Measurements from ENCODE around the gene P2RY11.

P2RY11 gene

GRCh38 chr19:10141973-10142372 lies 30.5 kb downstream of the P2RY11 start:
- Mint-ChIP-seq H3K4me1 (peaks cover 27% of the 10 kb centered on the region), H3K9me3 (no peaks in the 10 kb centered on the region), H3K36me3 (ENCODE audit: insufficient read depth) (peaks cover 43% of the 10 kb centered on the region), H3K27me3 (no peaks in the 10 kb centered on the region), H3K4me3 (peak overlapping the region; percentile 71), H3K27ac (ENCODE audit: low read depth) (peak overlapping the region; percentile 95)
- ATAC-seq (replicated peaks; ENCODE audit: extremely low read depth, poor library complexity, severe bottlenecking) = no peak
- DNase-seq (ENCODE audit: low spot score in 2 of 2) = no peak

GRCh38 chr19:10142701-10143375 lies 31.3 kb downstream of the P2RY11 start:
- Mint-ChIP-seq H3K27ac (ENCODE audit: low read depth) (peak overlapping the region; percentile 95), H3K36me3 (ENCODE audit: insufficient read depth) (peaks cover 48% of the 10 kb centered on the region), H3K27me3 (no peaks in the 10 kb centered on the region), H3K4me3 (peak overlapping the region; percentile 71), H3K9me3 (no peaks in the 10 kb centered on the region), H3K4me1 (peaks cover 27% of the 10 kb centered on the region)
- peak; percentile 28 to 36 for DNase-seq (ENCODE audit: low spot score in 2 of 2)
- ATAC-seq (replicated peaks; ENCODE audit: extremely low read depth, poor library complexity, severe bottlenecking) = peak; percentile 99

- H3K9me3 Mint-ChIP-seq = no peaks in the 10 kb centered on the region
- H3K27ac Mint-ChIP-seq (ENCODE audit: low read depth) = peak overlapping the region; percentile 95
- DNase-seq (ENCODE audit: low spot score in 2 of 2) (no peak), ATAC-seq (replicated peaks; ENCODE audit: extremely low read depth, poor library complexity, severe bottlenecking) (peak; percentile 10)
- no peak overlapping the region for H3K4me3 Mint-ChIP-seq
- no peaks in the 10 kb centered on the region for H3K27me3 Mint-ChIP-seq
- H3K36me3 Mint-ChIP-seq (ENCODE audit: insufficient read depth) = peaks cover 55% of the 10 kb centered on the region
- H3K4me1 Mint-ChIP-seq = peaks cover 27% of the 10 kb centered on the region
These were observed 32.2 kb downstream of the P2RY11 start for GRCh38 chr19:10143681-10144080.

- H3K27me3 Mint-ChIP-seq = no peaks in the 10 kb centered on the region
- no peak overlapping the region for H3K4me3 Mint-ChIP-seq
- peaks cover 58% of the 10 kb centered on the region for H3K36me3 Mint-ChIP-seq (ENCODE audit: insufficient read depth)
- H3K27ac Mint-ChIP-seq (ENCODE audit: low read depth) = peak overlapping the region; percentile 95
- no peaks in the 10 kb centered on the region for H3K9me3 Mint-ChIP-seq
- DNase-seq (ENCODE audit: low spot score in 2 of 2) = no peak
- ATAC-seq (replicated peaks; ENCODE audit: extremely low read depth, poor library complexity, severe bottlenecking) = no peak
- peaks cover 27% of the 10 kb centered on the region for H3K4me1 Mint-ChIP-seq
These were observed 32.9 kb downstream of the P2RY11 start for GRCh38 chr19:10144361-10144760.

- no peaks in the 10 kb centered on the region for H3K9me3 Mint-ChIP-seq
- peak overlapping the region; percentile 95 for H3K27ac Mint-ChIP-seq (ENCODE audit: low read depth)
- ATAC-seq (replicated peaks; ENCODE audit: extremely low read depth, poor library complexity, severe bottlenecking) = no peak
- no peak overlapping the region for H3K4me3 Mint-ChIP-seq
- H3K4me1 Mint-ChIP-seq = peaks cover 27% of the 10 kb centered on the region
- H3K36me3 Mint-ChIP-seq (ENCODE audit: insufficient read depth) = peaks cover 60% of the 10 kb centered on the region
- no peaks in the 10 kb centered on the region for H3K27me3 Mint-ChIP-seq
- DNase-seq (ENCODE audit: low spot score in 2 of 2) = no peak
These were observed 33.5 kb downstream of the P2RY11 start for GRCh38 chr19:10145031-10145430.

- Mint-ChIP-seq H3K9me3 (no peaks in the 10 kb centered on the region), H3K36me3 (ENCODE audit: insufficient read depth) (peaks cover 63% of the 10 kb centered on the region), H3K4me1 (peaks cover 27% of the 10 kb centered on the region), H3K27me3 (no peaks in the 10 kb centered on the region), H3K4me3 (no peak overlapping the region), H3K27ac (ENCODE audit: low read depth) (peak overlapping the region; percentile 55)
- no peak for DNase-seq (ENCODE audit: low spot score in 2 of 2)
- ATAC-seq (replicated peaks; ENCODE audit: extremely low read depth, poor library complexity, severe bottlenecking) = no peak
These were observed 34.6 kb downstream of the P2RY11 start for GRCh38 chr19:10146142-10146541.

GRCh38 chr19:10149427-10149826 lies 37.9 kb downstream of the P2RY11 start:
- H3K4me1 Mint-ChIP-seq = peaks cover 3% of the 10 kb centered on the region
- no peak overlapping the region for H3K4me3 Mint-ChIP-seq
- ATAC-seq (replicated peaks; ENCODE audit: extremely low read depth, poor library complexity, severe bottlenecking) (no peak), DNase-seq (ENCODE audit: low spot score in 2 of 2) (no peak)
- H3K27me3 Mint-ChIP-seq = no peaks in the 10 kb centered on the region
- peaks cover 78% of the 10 kb centered on the region for H3K36me3 Mint-ChIP-seq (ENCODE audit: insufficient read depth)
- H3K27ac Mint-ChIP-seq (ENCODE audit: low read depth) = no peak overlapping the region
- no peaks in the 10 kb centered on the region for H3K9me3 Mint-ChIP-seq

- H3K27me3 Mint-ChIP-seq = no peaks in the 10 kb centered on the region
- H3K36me3 Mint-ChIP-seq (ENCODE audit: insufficient read depth) = peaks cover 76% of the 10 kb centered on the region
- ATAC-seq (replicated peaks; ENCODE audit: extremely low read depth, poor library complexity, severe bottlenecking) = no peak
- H3K4me3 Mint-ChIP-seq = no peak overlapping the region
- H3K27ac Mint-ChIP-seq (ENCODE audit: low read depth) = no peak overlapping the region
- no peaks in the 10 kb centered on the region for H3K4me1 Mint-ChIP-seq
- no peaks in the 10 kb centered on the region for H3K9me3 Mint-ChIP-seq
- DNase-seq (ENCODE audit: low spot score in 2 of 2) = no peak
These were observed 40.0 kb downstream of the P2RY11 start for GRCh38 chr19:10151521-10151920.

GRCh38 chr19:10152100-10152499 lies 40.6 kb downstream of the P2RY11 start:
- Mint-ChIP-seq H3K9me3 (no peaks in the 10 kb centered on the region), H3K4me3 (no peak overlapping the region), H3K27me3 (no peaks in the 10 kb centered on the region), H3K27ac (ENCODE audit: low read depth) (no peak overlapping the region), H3K4me1 (no peaks in the 10 kb centered on the region), H3K36me3 (ENCODE audit: insufficient read depth) (peaks cover 73% of the 10 kb centered on the region)
- ATAC-seq (replicated peaks; ENCODE audit: extremely low read depth, poor library complexity, severe bottlenecking) (no peak), DNase-seq (ENCODE audit: low spot score in 2 of 2) (no peak)

GRCh38 chr19:10155839-10156238 lies 44.3 kb downstream of the P2RY11 start:
- peaks cover 70% of the 10 kb centered on the region for H3K36me3 Mint-ChIP-seq (ENCODE audit: insufficient read depth)
- H3K4me1 Mint-ChIP-seq = no peaks in the 10 kb centered on the region
- no peaks in the 10 kb centered on the region for H3K27me3 Mint-ChIP-seq
- DNase-seq (ENCODE audit: low spot score in 2 of 2) (no peak), ATAC-seq (replicated peaks; ENCODE audit: extremely low read depth, poor library complexity, severe bottlenecking) (no peak)
- no peaks in the 10 kb centered on the region for H3K9me3 Mint-ChIP-seq
- no peak overlapping the region for H3K4me3 Mint-ChIP-seq
- no peak overlapping the region for H3K27ac Mint-ChIP-seq (ENCODE audit: low read depth)

GRCh38 chr19:10158071-10158470 lies 46.6 kb downstream of the P2RY11 start:
- DNase-seq (ENCODE audit: low spot score in 2 of 2) (no peak), ATAC-seq (replicated peaks; ENCODE audit: extremely low read depth, poor library complexity, severe bottlenecking) (no peak)
- no peaks in the 10 kb centered on the region for H3K4me1 Mint-ChIP-seq
- H3K9me3 Mint-ChIP-seq = no peaks in the 10 kb centered on the region
- peaks cover 71% of the 10 kb centered on the region for H3K36me3 Mint-ChIP-seq (ENCODE audit: insufficient read depth)
- H3K27ac Mint-ChIP-seq (ENCODE audit: low read depth) = no peak overlapping the region
- H3K4me3 Mint-ChIP-seq = no peak overlapping the region
- no peaks in the 10 kb centered on the region for H3K27me3 Mint-ChIP-seq

- H3K4me1 Mint-ChIP-seq = no peaks in the 10 kb centered on the region
- H3K9me3 Mint-ChIP-seq = no peaks in the 10 kb centered on the region
- DNase-seq (ENCODE audit: low spot score in 2 of 2) (no peak), ATAC-seq (replicated peaks; ENCODE audit: extremely low read depth, poor library complexity, severe bottlenecking) (no peak)
- no peaks in the 10 kb centered on the region for H3K27me3 Mint-ChIP-seq
- no peak overlapping the region for H3K27ac Mint-ChIP-seq (ENCODE audit: low read depth)
- peaks cover 71% of the 10 kb centered on the region for H3K36me3 Mint-ChIP-seq (ENCODE audit: insufficient read depth)
- H3K4me3 Mint-ChIP-seq = no peak overlapping the region
These were observed 47.0 kb downstream of the P2RY11 start for GRCh38 chr19:10158485-10158884.

- ATAC-seq (replicated peaks; ENCODE audit: extremely low read depth, poor library complexity, severe bottlenecking) (no peak), DNase-seq (ENCODE audit: low spot score in 2 of 2) (no peak)
- Mint-ChIP-seq H3K4me1 (no peaks in the 10 kb centered on the region), H3K36me3 (ENCODE audit: insufficient read depth) (peaks cover 68% of the 10 kb centered on the region), H3K9me3 (no peaks in the 10 kb centered on the region), H3K4me3 (no peak overlapping the region), H3K27me3 (no peaks in the 10 kb centered on the region), H3K27ac (ENCODE audit: low read depth) (no peak overlapping the region)
These were observed 48.1 kb downstream of the P2RY11 start for GRCh38 chr19:10159610-10160009.
